HFFc6 (cell line): ENCODE results near the gene ARHGAP24. TPM values are rescaled to one million over a fixed set of nuclear protein-coding genes. Genes with fewer than 3 reads are reported as not detected.

Experiments used
- DNase-seq: peaks from one replicate; pipeline ENCODE4 v3.0.0-alpha.2; 2018
- H3K27ac Mint-ChIP-seq: 2 replicates; pipeline ENCODE4 v1.8.0; 2020; ENCODE audit warnings: mild to moderate bottlenecking, mixed read lengths
- H3K27me3 Mint-ChIP-seq: 2 replicates; pipeline ENCODE4 v1.8.0; 2021; ENCODE audit warnings: mild to moderate bottlenecking, moderate library complexity, mixed read lengths; ENCODE audit not compliant: insufficient read depth
- H3K36me3 Mint-ChIP-seq: 2 replicates; pipeline ENCODE4 v1.8.0; 2021; ENCODE audit warnings: low read depth, mixed read lengths
- H3K4me1 Mint-ChIP-seq: 2 replicates; pipeline ENCODE4 v1.8.0; 2020; ENCODE audit warnings: low read depth, mixed read lengths
- H3K4me3 Mint-ChIP-seq: 2 replicates; pipeline ENCODE4 v1.8.0; 2020; ENCODE audit warnings: mild to moderate bottlenecking, moderate library complexity, mixed read lengths
- H3K9me3 Mint-ChIP-seq: 2 replicates; pipeline ENCODE4 v1.8.0; 2020; ENCODE audit warnings: mild to moderate bottlenecking, mixed read lengths
- CTCF ChIP-seq: fragments of 200-600 bp; sonication (generic); IDR thresholded peaks from 2 replicates; pipeline ENCODE4 v1.5.0; 2021; ENCODE audit warnings: antibody characterized with exemption, mild to moderate bottlenecking
- total RNA-seq, 6 experiments: library from RNA; stranded (reverse); fragmentation: NEBNext Ultra II Directional; extraction: Animal tissue kit (Norgen Biotek cat#: 25700); gene quantifications; 2 replicates in 1 of 6; 3 replicates in 5 of 6; pipeline ENCODE4 v1.2.3, GENCODE V29; 2021

ARHGAP24 gene
- total RNA-seq, 6 experiments from 2014 or later, result 13.6 to 28.3 (median 15.2) TPM

DNA sequence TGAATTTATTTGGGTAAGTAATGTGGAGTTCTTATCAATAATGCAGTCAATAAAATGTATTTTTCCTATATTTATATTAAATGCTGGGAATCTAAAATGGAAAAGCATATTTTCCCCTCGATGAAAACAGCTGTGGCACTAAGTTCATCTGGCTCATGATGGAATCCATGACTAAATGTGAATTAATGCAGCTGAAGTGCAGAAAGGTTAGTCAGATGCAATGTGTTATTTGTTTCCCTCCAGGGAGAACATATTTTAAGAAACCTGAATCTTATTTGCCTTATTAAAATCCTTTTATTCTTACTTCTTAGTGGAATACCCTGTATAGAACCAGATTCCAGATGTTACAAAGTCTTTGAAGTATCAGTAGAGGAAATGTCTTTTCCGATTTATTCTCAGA, 247.9 kb downstream of the ARHGAP24 start:
- Mint-ChIP-seq H3K27ac (no peak overlapping the region), H3K4me3 (no peak overlapping the region), H3K4me1 (peaks cover 25% of the 10 kb centered on the region), H3K9me3 (no peaks in the 10 kb centered on the region), H3K36me3 (no peaks in the 10 kb centered on the region), H3K27me3 (no peaks in the 10 kb centered on the region)
- TF ChIP-seq CTCF, result no peak
- DNase-seq, result no peak

- DNase-seq, result no peak
- no peak overlapping the region for H3K27ac Mint-ChIP-seq
- H3K36me3 Mint-ChIP-seq, result no peaks in the 10 kb centered on the region
- H3K9me3 Mint-ChIP-seq, result no peaks in the 10 kb centered on the region
- H3K27me3 Mint-ChIP-seq, result no peaks in the 10 kb centered on the region
- no peak for TF ChIP-seq CTCF
- no peak overlapping the region for H3K4me3 Mint-ChIP-seq
- peaks cover 18% of the 10 kb centered on the region for H3K4me1 Mint-ChIP-seq
Measured at GRCh38 chr4:85724791-85725563, 250.0 kb downstream of the ARHGAP24 start.

GRCh38 chr4:85725721-85726170, 250.8 kb downstream of the ARHGAP24 start:
- peaks cover 10% of the 10 kb centered on the region for H3K4me1 Mint-ChIP-seq

GRCh38 chr4:85726555-85726954, 251.6 kb downstream of the ARHGAP24 start:
- H3K36me3 Mint-ChIP-seq, result no peaks in the 10 kb centered on the region
- H3K4me3 Mint-ChIP-seq, result no peak overlapping the region
- H3K27me3 Mint-ChIP-seq, result no peaks in the 10 kb centered on the region
- TF ChIP-seq CTCF, result no peak
- H3K4me1 Mint-ChIP-seq, result peaks cover 6% of the 10 kb centered on the region; the same call in 1 of the 2 replicates
- H3K27ac Mint-ChIP-seq, result no peak overlapping the region
- H3K9me3 Mint-ChIP-seq, result no peaks in the 10 kb centered on the region
- no peak for DNase-seq

More at GRCh38 chr4:85725721-85726170, 250.8 kb downstream of the ARHGAP24 start:
- Mint-ChIP-seq H3K27me3 (no peaks in the 10 kb centered on the region), H3K4me3 (no peak overlapping the region), H3K27ac (no peak overlapping the region), H3K36me3 (no peaks in the 10 kb centered on the region), H3K9me3 (no peaks in the 10 kb centered on the region)
- TF ChIP-seq CTCF, result no peak
- no peak for DNase-seq

DNA sequence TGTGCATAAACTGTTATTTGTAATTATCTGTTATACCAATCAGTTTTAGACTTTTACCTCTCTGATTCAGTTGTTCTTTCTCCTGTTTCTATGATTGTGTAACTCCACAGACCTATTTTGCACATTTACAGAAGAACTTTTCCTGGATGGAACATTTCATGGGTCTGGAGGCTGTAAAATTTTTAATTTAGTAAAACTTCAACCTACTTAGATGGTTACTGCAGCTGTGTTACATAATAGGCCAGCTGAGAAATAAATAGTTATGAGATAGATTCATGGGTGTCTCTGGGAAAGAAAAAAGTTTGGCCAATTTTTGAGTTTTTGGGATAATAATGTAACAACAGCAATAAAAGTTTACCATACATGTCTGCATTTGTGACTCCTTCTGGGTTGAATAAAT, 253.5 kb downstream of the ARHGAP24 start:
- no peak overlapping the region for H3K4me3 Mint-ChIP-seq
- H3K9me3 Mint-ChIP-seq, result no peaks in the 10 kb centered on the region
- no peak overlapping the region for H3K27ac Mint-ChIP-seq
- no peaks in the 10 kb centered on the region for H3K27me3 Mint-ChIP-seq
- H3K4me1 Mint-ChIP-seq, result peaks cover 12% of the 10 kb centered on the region; the same call in 1 of the 2 replicates
- no peaks in the 10 kb centered on the region for H3K36me3 Mint-ChIP-seq
- TF ChIP-seq CTCF, result no peak
- no peak for DNase-seq
